Uterus (tissue), 4 donors: ENCODE measurements around the gene FBXL5. TPM values are rescaled to one million over a fixed set of nuclear protein-coding genes. Genes with fewer than 3 reads are reported as not detected.
"Not testable (repeated sequence)": the region's sequence is repeated elsewhere in the genome, so short reads cannot be mapped to it uniquely, and the experiment has no call there.

ENCODE experiments used
- DNase-seq, 2 donors: peaks; one replicate each; pipeline ENCODE4 v3.0.0-alpha.2; 2019 to 2020
- H3K27ac ChIP-seq, 2 donors: fragments of 200-600 bp; sonication (generic); 1 replicate in 1 of 2; 2 replicates in 1 of 2; pipeline ENCODE4 v1.5.1; 2016 to 2018
- H3K27me3 ChIP-seq, 2 donors: fragments of 200-600 bp; sonication (generic); one replicate each; pipeline ENCODE4 v1.5.1; 2018 to 2019; ENCODE audit warnings: control low read depth in 1 of 2
- H3K36me3 ChIP-seq, 2 donors: fragments of 200-600 bp; sonication (generic); one replicate each; pipeline ENCODE4 v1.5.1; 2019; ENCODE audit warnings: control low read depth in 1 of 2
- H3K4me1 ChIP-seq, 2 donors: fragments of 200-600 bp; sonication (generic); one replicate each; pipeline ENCODE4 v1.5.1; 2018 to 2019; ENCODE audit warnings: control low read depth in 1 of 2
- H3K4me3 ChIP-seq, 2 donors: fragments of 200-600 bp; sonication (generic); 1 replicate in 1 of 2; 2 replicates in 1 of 2; pipeline ENCODE4 v1.5.1; 2018 to 2019; ENCODE audit warnings: mild to moderate bottlenecking in 1 of 2
- H3K9me3 ChIP-seq, 2 donors: fragments of 200-600 bp; sonication (generic); one replicate each; pipeline ENCODE4 v1.5.1; 2019; ENCODE audit warnings: control low read depth in 1 of 2
- POLR2A ChIP-seq, 2 donors: fragments of 450-650 bp; IDR thresholded peaks; one replicate each; pipeline ENCODE4 v1.6.1; 2016; ENCODE audit warnings: antibody characterized with exemption in 2 of 2, mild to moderate bottlenecking in 1 of 2, moderate library complexity in 1 of 2
- intact Hi-C: fragments of 100-400 bp; cut with DNase I; formaldehyde crosslinking; loops from one replicate; pipeline ENCODE4 v1.15.1; 2023; ENCODE audit warnings: low total_unique reads
- total RNA-seq, 4 donors: library from RNA; depleted of rRNA in 3 of 4; stranded (reverse); fragments of >200 nt in 3 of 4; gene quantifications; one replicate each; pipeline versions ENCODE4 v1.1.0 to v1.2.4, GENCODE V29; 2014 to 2023
- TF ChIP-seq, protein P1 (sequence below), 4 experiments: fragments of 200-600 bp in 2 of 4; fragments of 450-650 bp in 2 of 4; sonication (generic) in 2 of 4; IDR thresholded peaks; one replicate each; pipeline ENCODE4 v1.5.1; 2016 to 2019; ENCODE audit warnings: antibody characterized with exemption in 4 of 4, mild to moderate bottlenecking in 2 of 4, moderate library complexity in 1 of 4
- donor health status: DM: yes; HTN: yes; CAD: no.

FBXL5 gene
- total RNA-seq, 4 donors from 2014 or later = 69.7 to 261 (median 136) TPM

DNA sequence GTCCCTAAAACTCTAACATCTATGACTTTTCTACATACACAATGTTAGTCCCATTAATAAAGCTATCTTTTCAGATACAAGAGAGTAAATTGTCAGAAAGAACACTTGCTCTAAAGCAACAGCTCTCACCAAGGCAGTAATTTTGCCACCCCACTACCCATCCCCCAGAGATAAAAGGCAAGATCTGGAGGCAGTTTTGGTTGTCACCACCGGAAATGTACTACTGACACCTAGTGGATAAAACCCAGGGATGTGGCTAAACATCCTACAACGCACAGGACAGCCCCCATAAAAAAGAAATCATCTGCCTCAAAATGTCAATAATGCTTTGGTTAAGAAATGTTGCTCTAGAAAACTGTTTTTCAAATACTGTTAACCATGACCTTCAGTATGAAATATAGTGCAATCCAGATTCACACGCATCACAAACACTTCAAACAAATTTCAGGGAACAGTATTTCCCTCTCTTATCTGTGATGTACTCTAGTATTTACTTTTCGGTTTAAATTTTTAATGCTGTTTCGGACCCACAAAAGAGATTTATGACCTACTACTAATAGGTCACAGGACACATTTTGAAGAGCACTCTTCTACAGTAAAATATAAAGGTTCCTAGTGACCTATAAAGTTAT lies 5.1 kb downstream of the FBXL5 start:
- H3K4me3 ChIP-seq = no peak overlapping the region
- peaks cover 0 to 5% of the 10 kb centered on the region in 2 donors for H3K4me1 ChIP-seq
- peak in 1 of 2 donors; percentile 27 for DNase-seq
- H3K9me3 ChIP-seq = no peaks in the 10 kb centered on the region
- intact Hi-C loops = no loop called here
- TF ChIP-seq, protein P1, sequence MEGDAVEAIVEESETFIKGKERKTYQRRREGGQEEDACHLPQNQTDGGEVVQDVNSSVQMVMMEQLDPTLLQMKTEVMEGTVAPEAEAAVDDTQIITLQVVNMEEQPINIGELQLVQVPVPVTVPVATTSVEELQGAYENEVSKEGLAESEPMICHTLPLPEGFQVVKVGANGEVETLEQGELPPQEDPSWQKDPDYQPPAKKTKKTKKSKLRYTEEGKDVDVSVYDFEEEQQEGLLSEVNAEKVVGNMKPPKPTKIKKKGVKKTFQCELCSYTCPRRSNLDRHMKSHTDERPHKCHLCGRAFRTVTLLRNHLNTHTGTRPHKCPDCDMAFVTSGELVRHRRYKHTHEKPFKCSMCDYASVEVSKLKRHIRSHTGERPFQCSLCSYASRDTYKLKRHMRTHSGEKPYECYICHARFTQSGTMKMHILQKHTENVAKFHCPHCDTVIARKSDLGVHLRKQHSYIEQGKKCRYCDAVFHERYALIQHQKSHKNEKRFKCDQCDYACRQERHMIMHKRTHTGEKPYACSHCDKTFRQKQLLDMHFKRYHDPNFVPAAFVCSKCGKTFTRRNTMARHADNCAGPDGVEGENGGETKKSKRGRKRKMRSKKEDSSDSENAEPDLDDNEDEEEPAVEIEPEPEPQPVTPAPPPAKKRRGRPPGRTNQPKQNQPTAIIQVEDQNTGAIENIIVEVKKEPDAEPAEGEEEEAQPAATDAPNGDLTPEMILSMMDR (IDR thresholded peaks at IDR 0.05) = peak; percentile 40 to 54 (median 54)
- no peak for TF ChIP-seq POLR2A (IDR thresholded peaks at IDR 0.05)
- H3K27me3 ChIP-seq = no peaks in the 10 kb centered on the region
- H3K27ac ChIP-seq = peak overlapping the region; percentile 31 to 100
- H3K36me3 ChIP-seq = no peaks in the 10 kb centered on the region

DNA sequence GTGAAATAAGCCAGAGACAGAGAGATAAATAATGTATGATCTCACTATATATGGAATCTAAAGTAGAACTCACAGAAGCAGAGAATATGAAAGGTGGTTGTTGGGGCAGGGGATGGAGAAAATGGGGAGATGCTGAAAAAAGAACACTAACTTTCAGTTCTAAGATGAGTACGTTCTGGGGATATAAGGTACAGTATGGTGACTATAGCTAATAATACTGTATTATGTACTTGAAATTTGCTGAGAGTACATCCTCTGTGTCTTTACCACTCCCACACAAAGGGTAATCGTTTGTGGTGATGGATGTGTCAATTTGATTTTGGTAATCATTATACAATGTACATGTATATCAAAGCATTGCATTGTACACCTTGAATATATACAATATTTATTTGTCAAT lies 6.6 kb downstream of the FBXL5 start:
- Histone ChIP-seq H3K27me3 (no peaks in the 10 kb centered on the region), H3K36me3 (no peaks in the 10 kb centered on the region), H3K27ac (no peak overlapping the region), H3K9me3 (no peaks in the 10 kb centered on the region), H3K4me1 (peaks cover 5 to 9% of the 10 kb centered on the region in 2 donors), H3K4me3 (no peak overlapping the region)
- DNase-seq = no peak
- TF ChIP-seq POLR2A (IDR thresholded peaks at IDR 0.05) = no peak
- TF ChIP-seq, protein P1 (IDR thresholded peaks at IDR 0.05) = no peak
- intact Hi-C loops = no loop called here

DNA sequence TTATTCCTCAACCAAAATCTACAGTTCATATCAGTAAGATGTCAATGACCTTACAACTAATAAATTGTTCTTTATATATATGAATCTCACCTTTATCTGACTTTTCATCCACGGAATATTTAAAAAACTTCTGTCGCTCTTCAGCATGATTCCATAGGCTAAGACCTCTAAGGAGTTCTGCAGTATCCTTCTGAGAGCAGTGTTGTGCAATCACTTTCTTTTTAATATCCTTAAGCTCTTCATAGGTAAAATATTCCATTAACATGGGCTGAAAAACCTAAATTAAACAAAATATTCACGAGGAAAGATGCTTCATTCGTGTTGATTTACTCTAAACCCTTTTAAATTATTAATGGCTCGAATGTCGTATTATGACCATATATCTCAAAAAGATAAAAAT lies 16.7 kb downstream of the FBXL5 start:
- H3K27ac ChIP-seq = no peak overlapping the region
- no peaks in the 10 kb centered on the region for H3K27me3 ChIP-seq
- no peaks in the 10 kb centered on the region for H3K9me3 ChIP-seq
- peaks cover 0 to 3% of the 10 kb centered on the region in 2 donors for H3K4me1 ChIP-seq
- TF ChIP-seq, protein P1 (IDR thresholded peaks at IDR 0.05) = no peak
- TF ChIP-seq POLR2A (IDR thresholded peaks at IDR 0.05) = no peak
- no peak for DNase-seq
- peaks cover 0 to 2% of the 10 kb centered on the region in 2 donors for H3K36me3 ChIP-seq
- intact Hi-C loops = no loop called here
- no peak overlapping the region for H3K4me3 ChIP-seq

DNA sequence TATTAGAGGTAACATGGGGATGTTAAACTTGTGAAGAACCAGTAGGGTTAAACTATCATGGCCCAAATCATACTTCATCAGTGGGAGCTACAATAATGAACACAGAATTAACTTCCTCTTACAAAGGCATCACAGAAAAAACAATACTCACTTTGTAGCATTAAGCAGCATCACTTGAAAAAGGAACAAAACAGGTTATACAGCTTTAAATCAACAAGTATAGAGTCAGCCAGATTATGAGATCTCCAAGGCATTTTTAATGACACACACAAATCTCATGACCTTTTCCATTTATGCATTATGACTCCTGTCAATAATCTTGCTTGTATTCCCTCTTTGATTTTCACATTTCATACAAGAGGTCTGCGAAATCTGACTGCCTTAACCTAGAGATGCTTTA lies 18.3 kb downstream of the FBXL5 start:
- H3K27ac ChIP-seq = no peak overlapping the region
- DNase-seq = no peak
- H3K4me1 ChIP-seq = no peaks in the 10 kb centered on the region
- peaks cover 0 to 2% of the 10 kb centered on the region in 2 donors for H3K36me3 ChIP-seq
- H3K4me3 ChIP-seq = no peak overlapping the region
- TF ChIP-seq, protein P1 (IDR thresholded peaks at IDR 0.05) = no peak
- no peak for TF ChIP-seq POLR2A (IDR thresholded peaks at IDR 0.05)
- intact Hi-C loops = no loop called here
- no peaks in the 10 kb centered on the region for H3K9me3 ChIP-seq
- H3K27me3 ChIP-seq = no peaks in the 10 kb centered on the region

DNA sequence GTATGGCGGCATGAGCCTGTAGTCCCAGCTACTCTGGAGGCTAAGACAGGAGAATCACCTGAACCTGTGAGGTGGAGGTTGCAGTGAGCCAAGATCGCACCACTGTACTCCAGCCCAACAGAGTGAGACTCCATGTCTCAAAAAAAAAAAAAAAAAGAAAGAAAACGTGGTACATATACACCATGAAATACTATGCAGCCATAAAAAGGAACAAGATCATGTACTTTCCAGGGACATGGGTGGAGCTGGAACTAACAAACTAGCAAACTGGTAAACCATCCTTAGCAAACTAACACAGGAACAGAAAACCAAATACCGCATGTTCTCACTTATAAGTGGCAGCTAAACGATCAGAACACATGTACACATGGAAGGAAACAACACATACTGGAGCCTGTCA lies 37.8 kb downstream of the FBXL5 start:
- H3K27ac ChIP-seq, H3K4me1 ChIP-seq, H3K4me3 ChIP-seq, H3K36me3 ChIP-seq, H3K27me3 ChIP-seq, intact Hi-C loops, DNase-seq: not testable (repeated sequence)
- peaks cover 0 to 12% of the 10 kb centered on the region in 2 donors for H3K9me3 ChIP-seq

DNA sequence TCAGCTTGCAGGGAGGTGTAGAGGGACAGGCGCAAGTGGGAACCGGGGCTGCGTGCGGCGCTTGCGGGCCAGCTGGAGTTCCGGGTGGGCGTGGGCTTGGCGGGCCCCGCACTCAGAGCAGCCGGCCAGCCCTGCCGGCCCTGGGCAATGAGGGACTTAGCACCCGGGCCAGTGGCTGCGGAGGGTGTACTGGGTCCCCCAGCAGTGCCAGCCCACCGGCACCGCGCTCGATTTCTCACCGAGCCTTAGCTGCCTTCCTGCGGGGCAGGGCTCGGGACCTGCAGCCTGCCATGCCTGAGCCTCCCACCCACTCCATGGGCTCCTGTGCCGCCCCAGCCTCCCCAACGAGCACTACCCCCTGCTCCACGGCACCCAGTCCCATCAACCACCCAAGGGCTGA lies 40.3 kb downstream of the FBXL5 start:
- H3K9me3 ChIP-seq, H3K4me1 ChIP-seq, H3K4me3 ChIP-seq, intact Hi-C loops, H3K27me3 ChIP-seq, H3K27ac ChIP-seq, H3K36me3 ChIP-seq, DNase-seq: not testable (repeated sequence)
